Neural cell (in vitro differentiated cells): Measurements from ENCODE around the gene ELK3. TPM values are rescaled to one million over a fixed set of nuclear protein-coding genes. Genes with fewer than 3 reads are reported as not detected.

Source experiments
- H2AFZ ChIP-seq: fragments of 200-600, 300-800 bp; sonication (generic), shearing (Covaris generic); 2 replicates; pipeline ENCODE4 v1.6.0; 2014; ENCODE audit warnings: low read depth, mild to moderate bottlenecking, antibody characterized with exemption, low read length, moderate library complexity
- H3F3A ChIP-seq: fragments of 200-600 bp; shearing (Covaris generic); 2 replicates; pipeline ENCODE4 v1.6.1; 2016; ENCODE audit warnings: mild to moderate bottlenecking, moderate library complexity, mixed read lengths, antibody characterized with exemption, low read length; ENCODE audit not compliant: insufficient read depth, poor library complexity, severe bottlenecking
- H3K27ac ChIP-seq: fragments of 200-600, 300-800 bp; sonication (generic), shearing (Covaris generic); 2 replicates; pipeline ENCODE4 v1.5.1; 2014; ENCODE audit warnings: mild to moderate bottlenecking, low read length, moderate library complexity
- H3K27me3 ChIP-seq: fragments of 300-800, 200-600 bp; sonication (generic), shearing (Covaris generic); 2 replicates; pipeline ENCODE4 v1.6.0; 2014; ENCODE audit warnings: mild to moderate bottlenecking, low read depth, low read length, moderate library complexity; ENCODE audit not compliant: insufficient read depth
- H3K36me3 ChIP-seq: fragments of 300-800, 200-600 bp; sonication (generic), shearing (Covaris generic); 2 replicates; pipeline ENCODE4 v1.5.1; 2014; ENCODE audit warnings: mild to moderate bottlenecking, antibody characterized with exemption, low read length, moderate library complexity; ENCODE audit not compliant: insufficient read depth
- H3K4me2 ChIP-seq: fragments of 300-800, 200-600 bp; sonication (generic), shearing (Covaris generic); 2 replicates; pipeline ENCODE4 v1.6.0; 2014; ENCODE audit warnings: mild to moderate bottlenecking, low read length
- H3K4me3 ChIP-seq: fragments of 300-800, 200-600 bp; sonication (generic), shearing (Covaris generic); 2 replicates; pipeline ENCODE4 v1.5.1; 2014; ENCODE audit warnings: mild to moderate bottlenecking, low read length, moderate library complexity
- H3K79me2 ChIP-seq: fragments of 200-600 bp; shearing (Covaris generic); replicated peaks from 2 replicates; pipeline ENCODE4 v1.6.0; 2014; ENCODE audit warnings: mild to moderate bottlenecking, low read length, moderate library complexity; ENCODE audit not compliant: insufficient read depth
- H3K9ac ChIP-seq: fragments of 300-800, 200-600 bp; sonication (generic), shearing (Covaris generic); 2 replicates; pipeline ENCODE4 v1.6.1; 2016; ENCODE audit warnings: mild to moderate bottlenecking, low read length, mixed read lengths
- H3K9me2 ChIP-seq: fragments of 200-600 bp; shearing (Covaris generic); 2 replicates; pipeline ENCODE4 v1.6.1; 2016; ENCODE audit warnings: mild to moderate bottlenecking, low read length, mixed read lengths; ENCODE audit not compliant: insufficient read depth
- H3K9me3 ChIP-seq: fragments of 200-600, 300-800 bp; sonication (generic), shearing (Covaris generic); 2 replicates; pipeline ENCODE4 v1.6.1; 2016; ENCODE audit warnings: mild to moderate bottlenecking, mixed run types, low read length, moderate library complexity, mixed read lengths
- H4K20me1 ChIP-seq: fragments of 200-600 bp; shearing (Covaris generic); 2 replicates; pipeline ENCODE4 v1.6.1; 2016; ENCODE audit warnings: mild to moderate bottlenecking, mixed run types; ENCODE audit not compliant: insufficient read depth
- EZH2 ChIP-seq: fragments of 200-600, 300-800 bp; shearing (Covaris generic), sonication (generic); IDR thresholded peaks from 2 replicates; pipeline ENCODE4 v1.6.1; 2014; ENCODE audit warnings: antibody characterized with exemption, low read length, borderline replicate concordance, mild to moderate bottlenecking; ENCODE audit not compliant: insufficient read depth, poor library complexity, severe bottlenecking
- MXI1 ChIP-seq: fragments of 450-650 bp; conservative IDR thresholded peaks from 2 replicates; pipeline ENCODE4 v1.6.1; 2014; ENCODE audit warnings: antibody characterized with exemption, mild to moderate bottlenecking; ENCODE audit not compliant: poor library complexity, severe bottlenecking
- POLR2AphosphoS5 ChIP-seq: IDR thresholded peaks from 2 replicates; pipeline ENCODE4 v1.6.1; 2012
- REST ChIP-seq: IDR thresholded peaks from 2 replicates; pipeline ENCODE4 v1.6.1; 2012; ENCODE audit warnings: borderline replicate concordance
- TAF1 ChIP-seq: IDR thresholded peaks from 2 replicates; pipeline ENCODE4 v1.6.1; 2012; ENCODE audit warnings: low read depth
- polyA plus RNA-seq: library from polyadenylated mRNA; depleted of rRNA; stranded (reverse); fragments of >200 nt; gene quantifications from 2 replicates; pipeline ENCODE4 v1.2.3, GENCODE V29; 2014
- TF ChIP-seq, protein P1 (sequence below): fragments of 450-650 bp; IDR thresholded peaks from 2 replicates; pipeline ENCODE4 v1.5.1; 2014; ENCODE audit warnings: antibody characterized with exemption, mild to moderate bottlenecking, moderate library complexity; ENCODE audit not compliant: poor library complexity, severe bottlenecking

The ELK3 gene
- polyA plus RNA-seq, 1 donor from 2014 or later = 0.10 TPM

DNA sequence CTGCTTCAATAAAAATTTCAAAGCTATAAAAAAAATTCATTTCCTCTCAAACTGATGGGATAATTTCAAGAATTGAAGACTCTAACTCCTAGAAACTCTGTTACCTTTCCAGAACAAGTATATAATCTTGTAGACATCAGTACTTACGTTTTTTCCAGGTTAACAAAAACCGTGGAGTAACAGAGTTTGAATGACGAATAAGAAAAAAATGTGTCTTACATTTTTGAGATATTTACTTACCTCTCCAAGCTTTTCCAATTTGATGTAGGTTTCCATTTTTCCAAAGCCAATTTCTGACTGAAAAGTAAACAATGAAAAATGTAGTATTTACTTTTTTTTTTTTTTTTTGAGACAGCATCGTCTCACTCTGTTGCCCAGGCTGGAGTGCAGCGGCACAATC, 105.9 kb downstream of the ELK3 start:
- TF ChIP-seq MXI1 (no peak), REST (no peak)
- Histone ChIP-seq H2AFZ (no peak overlapping the region), H3K27me3 (no peaks in the 10 kb centered on the region), H3K79me2 (no peaks in the 10 kb centered on the region), H3K9me2 (no peaks in the 10 kb centered on the region), H3K9ac (no peak overlapping the region), H3K36me3 (peaks cover 1% of the 10 kb centered on the region), H4K20me1 (no peaks in the 10 kb centered on the region), H3K4me2 (no peak overlapping the region), H3K9me3 (no peaks in the 10 kb centered on the region), H3K27ac (no peak overlapping the region), H3F3A (no peaks in the 10 kb centered on the region), H3K4me3 (no peak overlapping the region)

GRCh38 chr12:96301732-96302131, 107.6 kb downstream of the ELK3 start:
- Histone ChIP-seq H3K9me2 (no peaks in the 10 kb centered on the region), H3K36me3 (no peaks in the 10 kb centered on the region), H3K79me2 (no peaks in the 10 kb centered on the region), H4K20me1 (no peaks in the 10 kb centered on the region), H2AFZ (no peak overlapping the region), H3K27me3 (no peaks in the 10 kb centered on the region), H3K27ac (no peak overlapping the region), H3F3A (no peaks in the 10 kb centered on the region), H3K4me2 (no peak overlapping the region), H3K9ac (no peak overlapping the region), H3K4me3 (no peak overlapping the region), H3K9me3 (no peaks in the 10 kb centered on the region)
- TF ChIP-seq, protein P1, sequence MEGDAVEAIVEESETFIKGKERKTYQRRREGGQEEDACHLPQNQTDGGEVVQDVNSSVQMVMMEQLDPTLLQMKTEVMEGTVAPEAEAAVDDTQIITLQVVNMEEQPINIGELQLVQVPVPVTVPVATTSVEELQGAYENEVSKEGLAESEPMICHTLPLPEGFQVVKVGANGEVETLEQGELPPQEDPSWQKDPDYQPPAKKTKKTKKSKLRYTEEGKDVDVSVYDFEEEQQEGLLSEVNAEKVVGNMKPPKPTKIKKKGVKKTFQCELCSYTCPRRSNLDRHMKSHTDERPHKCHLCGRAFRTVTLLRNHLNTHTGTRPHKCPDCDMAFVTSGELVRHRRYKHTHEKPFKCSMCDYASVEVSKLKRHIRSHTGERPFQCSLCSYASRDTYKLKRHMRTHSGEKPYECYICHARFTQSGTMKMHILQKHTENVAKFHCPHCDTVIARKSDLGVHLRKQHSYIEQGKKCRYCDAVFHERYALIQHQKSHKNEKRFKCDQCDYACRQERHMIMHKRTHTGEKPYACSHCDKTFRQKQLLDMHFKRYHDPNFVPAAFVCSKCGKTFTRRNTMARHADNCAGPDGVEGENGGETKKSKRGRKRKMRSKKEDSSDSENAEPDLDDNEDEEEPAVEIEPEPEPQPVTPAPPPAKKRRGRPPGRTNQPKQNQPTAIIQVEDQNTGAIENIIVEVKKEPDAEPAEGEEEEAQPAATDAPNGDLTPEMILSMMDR = no peak
- TF ChIP-seq REST (no peak), POLR2AphosphoS5 (no peak), EZH2 (no peak), MXI1 (no peak), TAF1 (no peak)
